A673 (cell line): ENCODE measurements around the gene STRBP.

Experiments used
- EZH2 ChIP-seq: fragments of 200-600 bp; sonication (generic); IDR thresholded peaks from 2 replicates; pipeline ENCODE4 v1.6.1; 2017; ENCODE audit warnings: borderline replicate concordance, low read depth, mild to moderate bottlenecking, mixed read lengths, antibody characterized with exemption, low read length; ENCODE audit not compliant: poor library complexity, severe bottlenecking
- TF ChIP-seq, protein P1 (sequence below): fragments of 300-800, 200-600 bp; sonication (generic); conservative IDR thresholded peaks from 2 replicates; pipeline ENCODE4 v1.5.1; 2017; ENCODE audit warnings: low read depth, mild to moderate bottlenecking, antibody characterized with exemption, low read length, moderate library complexity, mixed read lengths

GRCh38 chr9:123296174-123296573, 27.8 kb upstream of the STRBP start:
- no peak for TF ChIP-seq EZH2
- TF ChIP-seq, protein P1, sequence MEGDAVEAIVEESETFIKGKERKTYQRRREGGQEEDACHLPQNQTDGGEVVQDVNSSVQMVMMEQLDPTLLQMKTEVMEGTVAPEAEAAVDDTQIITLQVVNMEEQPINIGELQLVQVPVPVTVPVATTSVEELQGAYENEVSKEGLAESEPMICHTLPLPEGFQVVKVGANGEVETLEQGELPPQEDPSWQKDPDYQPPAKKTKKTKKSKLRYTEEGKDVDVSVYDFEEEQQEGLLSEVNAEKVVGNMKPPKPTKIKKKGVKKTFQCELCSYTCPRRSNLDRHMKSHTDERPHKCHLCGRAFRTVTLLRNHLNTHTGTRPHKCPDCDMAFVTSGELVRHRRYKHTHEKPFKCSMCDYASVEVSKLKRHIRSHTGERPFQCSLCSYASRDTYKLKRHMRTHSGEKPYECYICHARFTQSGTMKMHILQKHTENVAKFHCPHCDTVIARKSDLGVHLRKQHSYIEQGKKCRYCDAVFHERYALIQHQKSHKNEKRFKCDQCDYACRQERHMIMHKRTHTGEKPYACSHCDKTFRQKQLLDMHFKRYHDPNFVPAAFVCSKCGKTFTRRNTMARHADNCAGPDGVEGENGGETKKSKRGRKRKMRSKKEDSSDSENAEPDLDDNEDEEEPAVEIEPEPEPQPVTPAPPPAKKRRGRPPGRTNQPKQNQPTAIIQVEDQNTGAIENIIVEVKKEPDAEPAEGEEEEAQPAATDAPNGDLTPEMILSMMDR = no peak
